Measurements from ENCODE around the gene CCR6.
"Not testable (repeated sequence)": the region's sequence is repeated elsewhere in the genome, so short reads cannot be mapped to it uniquely, and the experiment has no call there.

The CCR6 gene

GRCh38 chr6:167187275-167187674, 64.4 kb downstream of the CCR6 start:
- H3K9ac ChIP-seq (ENCODE audit: low read length); H4K8ac ChIP-seq (ENCODE audit: low read depth, low read length); H2BK15ac ChIP-seq (replicated peaks; ENCODE audit: low read depth); H3K27ac ChIP-seq (ENCODE audit: low read depth, low read length); DNase-seq; H3K56ac ChIP-seq (ENCODE audit: low read length); H3K4me1 ChIP-seq (ENCODE audit: control insufficient read depth, low read depth, low read length); H3K4ac ChIP-seq (ENCODE audit: low read depth, low read length); H3K4me2 ChIP-seq (ENCODE audit: low read length); H3K4me3 ChIP-seq (ENCODE audit: low read length); H3K27me3 ChIP-seq (ENCODE audit: insufficient read depth, low read length, poor library complexity); H3K36me3 ChIP-seq (ENCODE audit: control insufficient read depth, insufficient read depth, low read length); H3K79me2 ChIP-seq (ENCODE audit: control insufficient read depth, insufficient read depth, low read length); H3K18ac ChIP-seq (ENCODE audit: low read length); H4K5ac ChIP-seq (ENCODE audit: low read length); H2BK5ac ChIP-seq (ENCODE audit: low read length); H2BK120ac ChIP-seq (ENCODE audit: low read depth, low read length); H3K79me1 ChIP-seq (ENCODE audit: low read length); H3K23ac ChIP-seq (ENCODE audit: low read length); H2AK5ac ChIP-seq (ENCODE audit: low read length): not testable (repeated sequence)
- no CpG with 5 or more reads among the region's 9 CpGs for WGBS (ENCODE audit: extremely low coverage, insufficient coverage, low lambda C conversion rate)
